Measurements from ENCODE around the gene S100A4. TPM values are rescaled to one million over a fixed set of nuclear protein-coding genes. Genes with fewer than 3 reads are reported as not detected.

The S100A4 gene
- total RNA-seq, 4 donors from 2014 or later = 40.8 to 138 (median 78.6) TPM

DNA sequence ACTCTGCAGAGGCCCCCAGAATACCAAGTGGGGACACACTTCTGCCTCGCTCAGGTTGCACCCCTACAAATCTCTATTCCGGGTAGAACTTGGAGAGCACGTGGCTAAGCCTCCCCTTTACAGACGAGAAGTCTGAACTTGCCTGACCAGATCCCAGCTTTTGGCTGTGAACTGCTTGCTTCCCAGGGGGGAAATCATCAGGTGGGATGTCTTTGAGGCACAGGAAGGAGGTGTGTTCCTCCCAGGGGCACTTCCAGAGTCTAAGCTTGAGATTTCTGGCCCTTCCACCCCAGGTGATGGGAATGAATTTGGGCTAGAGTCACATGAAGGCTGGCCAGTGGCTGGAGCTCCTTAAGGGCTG lies 4.8 kb upstream of the S100A4 start:
- no peaks in the 10 kb centered on the region for H3K36me3 ChIP-seq
- no peak for TF ChIP-seq POLR2AphosphoS5 (IDR thresholded peaks at IDR 0.05)
- TF ChIP-seq, protein P1, sequence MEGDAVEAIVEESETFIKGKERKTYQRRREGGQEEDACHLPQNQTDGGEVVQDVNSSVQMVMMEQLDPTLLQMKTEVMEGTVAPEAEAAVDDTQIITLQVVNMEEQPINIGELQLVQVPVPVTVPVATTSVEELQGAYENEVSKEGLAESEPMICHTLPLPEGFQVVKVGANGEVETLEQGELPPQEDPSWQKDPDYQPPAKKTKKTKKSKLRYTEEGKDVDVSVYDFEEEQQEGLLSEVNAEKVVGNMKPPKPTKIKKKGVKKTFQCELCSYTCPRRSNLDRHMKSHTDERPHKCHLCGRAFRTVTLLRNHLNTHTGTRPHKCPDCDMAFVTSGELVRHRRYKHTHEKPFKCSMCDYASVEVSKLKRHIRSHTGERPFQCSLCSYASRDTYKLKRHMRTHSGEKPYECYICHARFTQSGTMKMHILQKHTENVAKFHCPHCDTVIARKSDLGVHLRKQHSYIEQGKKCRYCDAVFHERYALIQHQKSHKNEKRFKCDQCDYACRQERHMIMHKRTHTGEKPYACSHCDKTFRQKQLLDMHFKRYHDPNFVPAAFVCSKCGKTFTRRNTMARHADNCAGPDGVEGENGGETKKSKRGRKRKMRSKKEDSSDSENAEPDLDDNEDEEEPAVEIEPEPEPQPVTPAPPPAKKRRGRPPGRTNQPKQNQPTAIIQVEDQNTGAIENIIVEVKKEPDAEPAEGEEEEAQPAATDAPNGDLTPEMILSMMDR (IDR thresholded peaks at IDR 0.05) = no peak
- no peak for TF ChIP-seq EP300 (IDR thresholded peaks at IDR 0.05; ENCODE audit: low read depth)
- TF ChIP-seq POLR2A (IDR thresholded peaks at IDR 0.05) = no peak
- DNase-seq = no peak
- no peaks in the 10 kb centered on the region for H3K27me3 ChIP-seq
- H3K4me3 ChIP-seq = no peak overlapping the region
- no peak overlapping the region for H3K27ac ChIP-seq
- intact Hi-C loops (cut with DNase I; ENCODE audit: low total_unique reads) (no loop called here), in situ Hi-C loops (cut with MboI; ENCODE audit: low pct_ligation_motif_present in 1 of 4, low pct_unique_long_range_greater_than_20kb in 1 of 4, low sequenced_read_pairs in 3 of 4) (no loop called here)
- H3K4me1 ChIP-seq = peaks cover 31 to 48% (median 36%) of the 10 kb centered on the region in 4 donors
- 95% methylated on average over 4 of the region's 4 CpGs; no CpG with 5 or more reads in 1 of the 2 donors for WGBS, 2 donors (ENCODE audit: low coverage in 1 of 2)
- H3K9me3 ChIP-seq = no peaks in the 10 kb centered on the region

DNA sequence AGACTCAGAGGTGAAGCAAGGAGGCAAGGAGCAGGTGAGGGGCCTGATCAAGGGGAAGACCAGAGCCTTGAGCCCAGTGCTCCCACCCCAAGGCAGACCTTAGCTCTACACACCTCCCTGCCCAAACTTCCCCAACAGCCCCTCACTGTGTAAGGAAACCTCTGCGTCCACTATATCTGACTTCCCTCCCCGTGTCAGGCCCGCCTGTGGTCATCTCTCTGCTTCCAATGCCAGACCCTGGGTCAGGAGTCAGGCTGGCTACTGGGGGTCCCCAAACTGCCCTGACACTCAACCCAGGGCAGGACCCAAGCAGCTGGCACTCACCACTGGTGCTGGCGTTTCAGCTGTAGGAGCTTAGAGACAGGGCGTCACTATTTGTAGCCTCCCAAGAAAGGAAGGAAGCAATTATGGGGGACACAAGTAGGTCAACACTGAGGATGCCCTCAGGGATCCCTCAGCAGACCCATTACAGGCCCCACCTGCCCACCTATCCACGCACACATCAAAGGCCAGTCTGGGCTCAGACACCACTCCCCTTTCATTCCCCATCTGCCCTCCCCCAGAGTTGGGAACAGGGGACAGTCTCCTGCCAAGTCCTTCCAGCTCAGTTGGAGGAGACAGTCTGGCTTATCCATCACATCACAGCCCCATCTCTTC lies 4.3 kb upstream of the S100A4 start:
- intact Hi-C loops (cut with DNase I; ENCODE audit: low total_unique reads) = loop anchor here (1.0 kb wide), 1 partner anchor 42 kb away; no protein-coding TSS in a partner anchor
- DNase-seq = peak; percentile 5
- no peak overlapping the region for H3K4me3 ChIP-seq

DNA sequence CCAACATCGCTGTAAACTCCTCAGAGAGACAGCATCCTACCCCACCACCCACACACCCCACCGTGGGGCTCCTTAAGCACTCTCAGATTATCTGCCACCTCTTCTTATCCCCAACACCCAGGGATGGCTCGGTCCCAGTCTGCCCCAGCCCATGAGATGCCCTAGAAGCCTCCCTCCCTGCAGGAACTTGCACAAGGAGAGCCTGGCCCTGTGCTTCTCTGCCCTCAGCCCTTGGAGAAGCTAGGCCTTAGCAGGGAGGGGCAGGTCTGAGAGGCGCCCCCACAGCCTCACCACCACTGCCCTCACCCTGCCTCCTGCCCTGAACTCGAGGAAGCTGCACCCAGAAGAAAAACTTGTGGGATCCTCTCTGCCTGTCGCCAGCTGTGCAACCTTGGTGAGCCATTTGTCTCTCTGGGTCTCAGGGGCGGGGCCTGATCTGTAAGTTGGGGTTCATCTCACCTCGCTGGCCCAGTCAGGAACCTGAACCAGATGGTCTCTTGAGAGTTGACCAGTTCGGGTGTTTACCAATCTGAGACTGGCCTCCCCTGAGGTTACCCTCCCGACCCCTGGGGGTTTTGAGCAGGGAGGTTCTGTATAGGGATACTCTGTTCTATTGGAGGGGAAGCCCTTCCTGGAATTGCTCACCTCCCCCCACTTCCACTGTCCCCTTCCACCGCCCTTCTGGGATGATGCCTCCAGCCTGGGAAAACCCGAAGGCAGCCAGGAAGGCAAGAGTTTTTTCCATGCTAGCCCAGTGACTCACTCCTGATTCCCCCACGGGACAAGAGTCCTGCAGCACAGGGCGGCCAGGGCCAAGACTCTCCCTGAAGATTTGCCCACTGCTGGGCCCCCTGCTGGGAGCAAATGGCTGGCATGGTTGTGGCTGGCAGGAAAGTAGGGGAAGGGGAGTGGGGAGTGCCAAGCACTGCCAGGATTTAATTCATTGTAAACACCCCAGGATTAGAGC lies 3.4 kb upstream of the S100A4 start, which contains the start of gene S100A3:
TSS of gene S100A3 (minus strand) at position 537 of the 967 bp plus-strand sequence. CDS start 773 bp downstream, outside the sequence.
- TF ChIP-seq POLR2AphosphoS5 (IDR thresholded peaks at IDR 0.05) (peak in 2 of 3 donors; percentile 31 to 34), POLR2A (IDR thresholded peaks at IDR 0.05) (no peak), EP300 (IDR thresholded peaks at IDR 0.05; ENCODE audit: low read depth) (peak; percentile 39)
- TF ChIP-seq, protein P1 (IDR thresholded peaks at IDR 0.05) = no peak
- Histone ChIP-seq H3K9me3 (no peaks in the 10 kb centered on the region), H3K27ac (peak within 1 kb of the TSS; percentile 34 to 60 (median 57)), H3K36me3 (no peaks in the 10 kb centered on the region), H3K4me1 (peaks cover 43 to 57% (median 48%) of the 10 kb centered on the region in 4 donors), H3K27me3 (no peaks in the 10 kb centered on the region), H3K4me3 (no peak within 1 kb of the TSS)
- 54 to 68% methylated on average over 2 to 14 of the region's 14 CpGs for WGBS, 2 donors (ENCODE audit: low coverage in 1 of 2)
- in situ Hi-C loops (cut with MboI; ENCODE audit: low pct_ligation_motif_present in 1 of 4, low pct_unique_long_range_greater_than_20kb in 1 of 4, low sequenced_read_pairs in 3 of 4) (loop anchor here in 1 of 4 donors (25.0 kb wide), 1 partner anchor 438 kb away; the partner anchor contains the start of genes JTB, RAB13 and RPS27), intact Hi-C loops (cut with DNase I; ENCODE audit: low total_unique reads) (loop anchor here (1.0 kb wide), 1 partner anchor 41 kb away; no protein-coding TSS in a partner anchor)
- peak; percentile 51 for DNase-seq

More for the DNA sequence above, 4.3 kb upstream of the S100A4 start:
- TF ChIP-seq EP300 (IDR thresholded peaks at IDR 0.05; ENCODE audit: low read depth) (no peak), POLR2AphosphoS5 (IDR thresholded peaks at IDR 0.05) (no peak), POLR2A (IDR thresholded peaks at IDR 0.05) (no peak)
- no peaks in the 10 kb centered on the region for H3K9me3 ChIP-seq
- 88% methylated on average over 6 of the region's 6 CpGs; no CpG with 5 or more reads in 1 of the 2 donors for WGBS, 2 donors (ENCODE audit: low coverage in 1 of 2)
- H3K4me1 ChIP-seq = peaks cover 34 to 53% (median 40%) of the 10 kb centered on the region in 4 donors
- in situ Hi-C loops (cut with MboI; ENCODE audit: low pct_ligation_motif_present in 1 of 4, low pct_unique_long_range_greater_than_20kb in 1 of 4, low sequenced_read_pairs in 3 of 4) = loop anchor here in 1 of 4 donors (25.0 kb wide), 1 partner anchor 437 kb away; the partner anchor contains the start of genes JTB, RAB13 and RPS27
- H3K27ac ChIP-seq = peak overlapping the region; percentile 6 to 60 (median 57)
- no peaks in the 10 kb centered on the region for H3K27me3 ChIP-seq
- H3K36me3 ChIP-seq = no peaks in the 10 kb centered on the region

DNA sequence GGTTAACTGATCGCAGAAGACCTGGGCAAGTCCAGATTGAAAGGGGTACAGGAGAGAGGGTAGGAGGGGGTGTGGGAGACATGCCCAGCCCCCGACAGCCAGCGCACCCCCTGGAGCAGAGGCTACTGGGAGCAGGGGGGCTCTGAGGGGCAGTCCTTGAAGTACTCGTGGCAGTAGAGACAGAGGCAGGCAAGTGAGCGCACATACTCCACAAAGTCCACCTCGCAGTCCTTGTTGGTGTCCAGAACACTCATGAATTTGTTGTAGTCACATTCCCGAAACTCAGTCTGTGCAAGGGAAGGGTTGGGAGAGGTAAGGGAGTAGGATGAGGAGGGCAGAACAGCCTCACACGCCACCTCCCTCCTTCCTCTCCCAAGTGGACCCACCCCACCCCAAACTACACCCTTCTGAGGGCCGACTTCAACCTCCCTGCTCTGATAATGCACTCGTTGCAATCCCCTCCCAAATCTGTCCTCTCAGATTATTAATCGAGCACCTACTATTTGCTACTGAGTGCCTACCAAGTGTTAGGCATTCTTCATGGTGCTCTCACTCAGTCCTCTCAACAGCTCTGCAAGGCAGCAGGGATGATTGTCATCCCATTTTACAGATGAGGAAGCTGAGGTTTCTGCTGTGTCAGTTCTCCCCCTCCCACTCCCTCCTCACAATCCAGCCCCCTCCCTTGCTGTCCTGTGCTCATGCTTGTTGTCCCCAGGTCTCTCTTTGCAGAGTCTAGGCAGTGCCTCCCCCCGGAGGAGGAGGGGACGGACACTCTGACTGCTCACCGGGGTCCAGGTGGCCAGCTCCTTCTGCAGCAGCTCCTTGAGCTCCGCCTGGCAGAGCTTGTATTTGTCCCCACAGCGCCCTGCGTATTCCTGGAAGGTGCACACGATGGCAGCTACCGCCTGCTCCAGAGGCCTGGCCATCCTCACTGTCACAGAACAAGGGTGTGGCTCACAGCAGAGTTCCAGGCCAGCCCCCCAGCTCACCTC lies 2.2 kb upstream of the S100A4 start:
- no peaks in the 10 kb centered on the region for H3K36me3 ChIP-seq
- peaks cover 48 to 64% (median 59%) of the 10 kb centered on the region in 4 donors for H3K4me1 ChIP-seq
- no peak overlapping the region for H3K4me3 ChIP-seq
- DNase-seq = peak; percentile 7
- H3K27ac ChIP-seq = peak overlapping the region; percentile 60 to 91 (median 87)
- in situ Hi-C loops (cut with MboI; ENCODE audit: low pct_ligation_motif_present in 1 of 4, low pct_unique_long_range_greater_than_20kb in 1 of 4, low sequenced_read_pairs in 3 of 4) = loop anchor here in 1 of 4 donors (25.0 kb wide), 1 partner anchor 439 kb away; the partner anchor contains the start of genes JTB, RAB13 and RPS27
- no peaks in the 10 kb centered on the region for H3K27me3 ChIP-seq
- H3K9me3 ChIP-seq = no peaks in the 10 kb centered on the region
- no peak for TF ChIP-seq EP300 (IDR thresholded peaks at IDR 0.05; ENCODE audit: low read depth)
- no peak for TF ChIP-seq POLR2A (IDR thresholded peaks at IDR 0.05)
- no peak for TF ChIP-seq POLR2AphosphoS5 (IDR thresholded peaks at IDR 0.05)
- TF ChIP-seq, protein P1 (IDR thresholded peaks at IDR 0.05) = no peak
- intact Hi-C loops (cut with DNase I; ENCODE audit: low total_unique reads) = no loop called here
- 77% methylated on average over 19 of the region's 19 CpGs; no CpG with 5 or more reads in 1 of the 2 donors for WGBS, 2 donors (ENCODE audit: low coverage in 1 of 2)

All from transverse colon (tissue), 4 donors.